IMR-90 (cell line): Measurements from ENCODE around the gene SRGAP2C. TPM values are rescaled to one million over a fixed set of nuclear protein-coding genes. Genes with fewer than 3 reads are reported as not detected.
"Not testable (repeated sequence)": the region's sequence is repeated elsewhere in the genome, so short reads cannot be mapped to it uniquely, and the experiment has no call there.

Experiments used
- ATAC-seq: fragments of 200-7000 bp; cut with Tn5 transposase; 2 replicates; pipeline ENCODE4 v1.9.1; 2020; ENCODE audit warnings: low read depth, mild to moderate bottlenecking, moderate library complexity
- BruUV-seq: library from RNA; stranded (reverse); fragments of 400-500 nt; replicated peaks from 2 replicates; lab custom pipeline; 2021; lab: Mats Ljungman, UMichigan
- CTCF ChIA-PET: fragments of 300-600 bp; formaldehyde crosslinking; extraction: SDS; loops from one replicate; lab custom pipeline; 2021; ENCODE audit warnings: antibody characterized with exemption; lab: Yijun Ruan, JAX
- POLR2A ChIA-PET: fragments of 300-600 bp; sonication (Branson Sonifier 250); formaldehyde crosslinking; loops from one replicate; lab custom pipeline; 2022; ENCODE audit warnings: antibody characterized with exemption; ENCODE audit not compliant: unreplicated experiment; lab: Charles Lee
- DNase-seq: peaks from one replicate; pipeline ENCODE4 v3.0.0; 2013
- H2AFZ ChIP-seq: replicated peaks from 2 replicates; pipeline ENCODE3; 2013; ENCODE audit warnings: low read length, mild to moderate bottlenecking; ENCODE audit not compliant: poor library complexity
- H2AK5ac ChIP-seq: 2 replicates; pipeline ENCODE4 v1.6.1; 2013; ENCODE audit warnings: low read depth, low read length, inconsistent platforms
- H2AK9ac ChIP-seq: replicated peaks from 2 replicates; pipeline ENCODE3; 2013; ENCODE audit warnings: mild to moderate bottlenecking, low read depth, low read length, moderate library complexity; ENCODE audit not compliant: poor library complexity
- H2BK120ac ChIP-seq: 2 replicates; pipeline ENCODE4 v1.6.1; 2013; ENCODE audit warnings: low read depth, low read length, inconsistent platforms
- H2BK15ac ChIP-seq: 3 replicates; pipeline ENCODE4 v1.6.1; 2013; ENCODE audit warnings: low read depth, low read length, inconsistent platforms
- H2BK20ac ChIP-seq: 2 replicates; pipeline ENCODE4 v1.6.1; 2013; ENCODE audit warnings: low read depth, mild to moderate bottlenecking, inconsistent platforms, low read length, moderate library complexity
- H2BK5ac ChIP-seq: 2 replicates; pipeline ENCODE4 v1.6.1; 2013; ENCODE audit warnings: mild to moderate bottlenecking, low read depth, low read length, inconsistent platforms; ENCODE audit not compliant: poor library complexity, severe bottlenecking
- H3K14ac ChIP-seq: replicated peaks from 2 replicates; pipeline ENCODE4 v1.6.1; 2013; ENCODE audit warnings: low read depth, low read length, inconsistent platforms
- H3K18ac ChIP-seq: 2 replicates; pipeline ENCODE4 v1.6.1; 2013; ENCODE audit warnings: low read depth, low read length, control low read depth
- H3K23ac ChIP-seq: 2 replicates; pipeline ENCODE4 v1.6.1; 2013; ENCODE audit warnings: low read depth, low read length, inconsistent platforms
- H3K27ac ChIP-seq: 2 replicates; pipeline ENCODE4 v1.5.1; 2013; ENCODE audit warnings: mild to moderate bottlenecking, control low read depth, low read length; ENCODE audit not compliant: insufficient read depth
- H3K27me3 ChIP-seq: 2 replicates; pipeline ENCODE4 v1.6.1; 2013; ENCODE audit warnings: low read length; ENCODE audit not compliant: control insufficient read depth, insufficient read depth
- H3K36me3 ChIP-seq: 2 replicates; pipeline ENCODE4 v1.6.1; 2013; ENCODE audit warnings: low read length, mixed read lengths; ENCODE audit not compliant: control insufficient read depth, insufficient read depth
- H3K4ac ChIP-seq: 2 replicates; pipeline ENCODE4 v1.6.1; 2013; ENCODE audit warnings: low read depth, low read length, inconsistent platforms
- H3K4me1 ChIP-seq: 2 replicates; pipeline ENCODE4 v1.6.1; 2013; ENCODE audit warnings: low read length, mixed read lengths; ENCODE audit not compliant: control insufficient read depth, insufficient read depth
- H3K4me2 ChIP-seq: 2 replicates; pipeline ENCODE4 v1.6.1; 2013; ENCODE audit warnings: low read depth, mild to moderate bottlenecking, control low read depth, low read length, moderate library complexity
- H3K4me3 ChIP-seq: 2 replicates; pipeline ENCODE4 v1.5.1; 2013; ENCODE audit warnings: low read depth, mild to moderate bottlenecking, control low read depth, low read length, moderate library complexity; ENCODE audit not compliant: insufficient read depth
- H3K56ac ChIP-seq: 2 replicates; pipeline ENCODE4 v1.6.1; 2013; ENCODE audit warnings: low read length, inconsistent platforms; ENCODE audit not compliant: insufficient read depth; ENCODE audit errors: extremely low read depth
- H3K79me1 ChIP-seq, 2 experiments: 2 replicates each; pipeline ENCODE4 v1.6.1; 2013; ENCODE audit warnings: low read length in 2 of 2, inconsistent platforms in 1 of 2, low read depth in 1 of 2
- H3K9ac ChIP-seq: 2 replicates; pipeline ENCODE4 v1.6.1; 2013; ENCODE audit warnings: low read depth, low read length, control low read depth
- H3K9me1 ChIP-seq: 2 replicates; pipeline ENCODE4 v1.6.1; 2013; ENCODE audit warnings: low read length, inconsistent platforms; ENCODE audit not compliant: insufficient read depth
- H3K9me3 ChIP-seq: 2 replicates; pipeline ENCODE4 v1.6.1; 2013; ENCODE audit warnings: low read length; ENCODE audit not compliant: control insufficient read depth, insufficient read depth
- H4K20me1 ChIP-seq: 2 replicates; pipeline ENCODE4 v1.6.1; 2013; ENCODE audit warnings: low read length, inconsistent platforms; ENCODE audit not compliant: insufficient read depth
- H4K5ac ChIP-seq: 2 replicates; pipeline ENCODE4 v1.6.1; 2013; ENCODE audit warnings: mild to moderate bottlenecking, low read depth, low read length, control low read depth
- H4K8ac ChIP-seq, 2 experiments: 2 replicates each; pipeline ENCODE4 v1.6.1; 2013; ENCODE audit warnings: low read depth in 2 of 2, low read length in 2 of 2, control low read depth in 1 of 2, inconsistent platforms in 1 of 2
- H4K91ac ChIP-seq: 2 replicates; pipeline ENCODE4 v1.6.1; 2013; ENCODE audit warnings: low read depth, low read length, inconsistent platforms; ENCODE audit not compliant: insufficient read depth
- WGBS, 2 experiments: methylation state at CpG; one replicate each; pipeline versions ENCODE4 v1.1.5 to v1.1.7; 2013; ENCODE audit warnings: missing lambda C conversion rate in 2 of 2; ENCODE audit not compliant: insufficient read length in 1 of 2; ENCODE audit errors: extremely low coverage in 2 of 2; 5-methylcytosine and 5-hydroxymethylcytosine counted together
- dilution Hi-C: fragments of 300-500 bp; cut with HindIII; formaldehyde crosslinking; loops from one replicate; pipeline ENCODE4 v1.14.3; 2018; ENCODE audit warnings: low sequenced_read_pairs; ENCODE audit not compliant: unreplicated experiment
- in situ Hi-C: fragments of 300-500 bp; cut with MboI; formaldehyde crosslinking; loops from 3 replicates; pipeline ENCODE4 v1.14.3; 2019; ENCODE audit warnings: low sequenced_read_pairs, inconsistent platforms, mixed read lengths
- intact Hi-C: fragments of 100-400 bp; cut with micrococcal nuclease; formaldehyde crosslinking; loops from 2 replicates; pipeline ENCODE4 v1.10.0; 2022
- polyA plus RNA-seq, 3 experiments: library from polyadenylated mRNA; depleted of rRNA; stranded (reverse); fragments of >200 nt; gene quantifications; 2 replicates each; pipeline ENCODE4 v1.2.3, GENCODE V29; 2012; ENCODE audit warnings: low replicate concordance in 1 of 3
- total RNA-seq: library from RNA; depleted of rRNA; stranded (reverse); fragments of >200 nt; gene quantifications from 2 replicates; pipeline ENCODE4 v1.2.3, GENCODE V29; 2012

SRGAP2C gene
- total and polyA plus RNA-seq, 2 of the 4 experiments (the other 2 are of a cell fraction), result 5.6 to 12.7 TPM

GRCh38 chr1:121157609-121158008 is 27.2 kb upstream of the SRGAP2C start:
- WGBS, 2 experiments, result no CpG with 5 or more reads among the region's 2 CpGs
- H4K8ac ChIP-seq, POLR2A ChIA-PET, H3K23ac ChIP-seq, H3K27me3 ChIP-seq, H2BK120ac ChIP-seq, H4K20me1 ChIP-seq, H3K56ac ChIP-seq, H2BK5ac ChIP-seq, H3K79me1 ChIP-seq, H3K36me3 ChIP-seq, H4K5ac ChIP-seq, H3K9ac ChIP-seq, H3K9me1 ChIP-seq, intact Hi-C loops, H3K9me3 ChIP-seq, DNase-seq, H3K4me2 ChIP-seq, H3K18ac ChIP-seq, H4K91ac ChIP-seq, H2BK20ac ChIP-seq, BruUV-seq, H3K4me1 ChIP-seq, H3K4ac ChIP-seq, H2BK15ac ChIP-seq, in situ Hi-C loops, H3K27ac ChIP-seq, H2AFZ ChIP-seq, H3K14ac ChIP-seq, H2AK5ac ChIP-seq, CTCF ChIA-PET, H3K4me3 ChIP-seq, dilution Hi-C loops, H2AK9ac ChIP-seq: not testable (repeated sequence)
- ATAC-seq, result peak; percentile 84

GRCh38 chr1:121160118-121160517 is 24.7 kb upstream of the SRGAP2C start:
- H3K79me1 ChIP-seq, H3K23ac ChIP-seq, H3K9ac ChIP-seq, H3K18ac ChIP-seq, H2AK9ac ChIP-seq, CTCF ChIA-PET, H4K5ac ChIP-seq, DNase-seq, H3K4me2 ChIP-seq, BruUV-seq, H2BK5ac ChIP-seq, H4K20me1 ChIP-seq, H3K4me1 ChIP-seq, dilution Hi-C loops, H3K9me3 ChIP-seq, POLR2A ChIA-PET, H2AK5ac ChIP-seq, H2BK15ac ChIP-seq, H3K27me3 ChIP-seq, H2BK20ac ChIP-seq, H4K91ac ChIP-seq, intact Hi-C loops, H2AFZ ChIP-seq, in situ Hi-C loops, H3K27ac ChIP-seq, H3K4me3 ChIP-seq, H2BK120ac ChIP-seq, H3K36me3 ChIP-seq, H3K56ac ChIP-seq, H3K4ac ChIP-seq, H4K8ac ChIP-seq, H3K9me1 ChIP-seq, H3K14ac ChIP-seq: not testable (repeated sequence)
- no CpG with 5 or more reads among the region's 2 CpGs for WGBS, 2 experiments
- peak; percentile 24; the same call in 1 of the 2 replicates for ATAC-seq
